GM23248 (cell line): Measurements from ENCODE around the gene RAB18.

Source experiments
- EZH2 ChIP-seq: fragments of 200-600 bp; sonication (generic); IDR thresholded peaks from 2 replicates; pipeline ENCODE4 v1.6.1; 2018; ENCODE audit warnings: antibody characterized with exemption, mild to moderate bottlenecking; ENCODE audit not compliant: insufficient read depth, poor library complexity, severe bottlenecking
- EZH2phosphoT487 ChIP-seq: fragments of 200-600 bp; sonication (generic); IDR thresholded peaks from 2 replicates; pipeline ENCODE4 v1.6.1; 2018; ENCODE audit warnings: antibody characterized with exemption, moderate library complexity, mild to moderate bottlenecking, low read depth; ENCODE audit not compliant: insufficient read depth

DNA sequence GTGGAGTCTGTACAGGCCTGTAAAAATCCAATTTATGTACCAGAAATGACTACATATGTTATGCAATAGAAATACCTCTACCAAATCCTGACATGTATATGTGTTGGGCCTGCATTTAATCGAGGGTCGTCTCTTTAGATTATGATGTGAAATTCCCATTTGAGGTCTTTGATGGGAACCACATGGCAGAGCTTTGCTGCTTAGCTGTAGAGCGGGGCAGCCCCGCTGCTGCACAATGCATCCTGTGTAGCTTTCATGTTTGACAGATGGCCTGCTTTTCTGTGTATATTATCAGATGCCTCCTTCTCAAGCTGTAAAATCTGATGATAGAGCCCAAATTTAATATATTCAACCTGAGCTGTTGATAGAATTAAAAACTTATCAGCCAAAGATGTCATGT is 65.8 kb downstream of the RAB18 start:
- TF ChIP-seq EZH2, result no peak
- no peak for TF ChIP-seq EZH2phosphoT487
